CD14-positive monocyte (primary cell): ENCODE data around the gene RLF. TPM values are rescaled to one million over a fixed set of nuclear protein-coding genes. Genes with fewer than 3 reads are reported as not detected.

ENCODE experiments used
- DNase-seq, 3 donors: peaks; one replicate each; pipeline ENCODE4 v3.0.0-alpha.2; 2011 to 2022
- H2AFZ ChIP-seq: 2 replicates; pipeline ENCODE4 v1.6.0; 2012; ENCODE audit warnings: mild to moderate bottlenecking, low read depth, low read length, inconsistent platforms; ENCODE audit not compliant: insufficient read depth, poor library complexity, severe bottlenecking
- H3K27ac ChIP-seq, 2 donors: 1 replicate in 1 of 2; 2 replicates in 1 of 2; pipeline ENCODE4 v1.5.1; 2012 to 2013; ENCODE audit warnings: low read length in 2 of 2, control low read depth in 1 of 2, inconsistent platforms in 1 of 2, low read depth in 1 of 2, mild to moderate bottlenecking in 1 of 2
- H3K27me3 ChIP-seq, 2 donors: one replicate each; pipeline versions ENCODE4 v1.6.0 to v1.6.1; 2011 to 2013; ENCODE audit warnings: low read length in 2 of 2; ENCODE audit not compliant: control insufficient read depth in 2 of 2, insufficient read depth in 2 of 2
- H3K36me3 ChIP-seq, 2 donors: replicated peaks in 1 of 2; 1 replicate in 1 of 2; 2 replicates in 1 of 2; pipeline versions ENCODE4 v1.5.1 to v1.6.1; 2012 to 2013; ENCODE audit warnings: low read length in 2 of 2, control low read depth in 1 of 2, inconsistent platforms in 1 of 2, mild to moderate bottlenecking in 1 of 2; ENCODE audit not compliant: insufficient read depth in 2 of 2, control insufficient read depth in 1 of 2
- H3K4me1 ChIP-seq, 2 donors: 1 replicate in 1 of 2; 2 replicates in 1 of 2; pipeline versions ENCODE4 v1.5.1 to v1.6.1; 2012 to 2013; ENCODE audit warnings: low read length in 2 of 2, control low read depth in 1 of 2, inconsistent platforms in 1 of 2, mild to moderate bottlenecking in 1 of 2, moderate library complexity in 1 of 2; ENCODE audit not compliant: insufficient read depth in 2 of 2, control insufficient read depth in 1 of 2
- H3K4me2 ChIP-seq: replicated peaks from 2 replicates; pipeline ENCODE3; 2012; ENCODE audit warnings: low read length, moderate library complexity, mild to moderate bottlenecking; ENCODE audit not compliant: poor library complexity, severe bottlenecking; ENCODE audit errors: extremely low read depth
- H3K4me3 ChIP-seq, 3 experiments: fragments of 200-600 bp in 1 of 3; sonication (generic) in 1 of 3; replicated peaks in 1 of 3; 1 replicate in 2 of 3; 2 replicates in 1 of 3; pipeline ENCODE4 v1.5.1; 2011 to 2013; ENCODE audit warnings: low read length in 3 of 3, mild to moderate bottlenecking in 3 of 3, control low read depth in 2 of 3, low read depth in 2 of 3, inconsistent platforms in 1 of 3, moderate library complexity in 1 of 3
- H3K79me2 ChIP-seq: 2 replicates; pipeline ENCODE4 v1.6.0; 2012; ENCODE audit warnings: mild to moderate bottlenecking, control low read depth, inconsistent platforms, low read length, moderate library complexity; ENCODE audit not compliant: insufficient read depth
- H3K9ac ChIP-seq: 2 replicates; pipeline ENCODE4 v1.6.0; 2017; ENCODE audit warnings: low read length, mild to moderate bottlenecking; ENCODE audit not compliant: insufficient read depth, poor library complexity, severe bottlenecking
- H3K9me3 ChIP-seq, 2 donors: replicated peaks in 1 of 2; 1 replicate in 1 of 2; 2 replicates in 1 of 2; pipeline versions ENCODE4 v1.5.1 to v1.6.1; 2012 to 2013; ENCODE audit warnings: low read length in 2 of 2, control low read depth in 1 of 2; ENCODE audit not compliant: control insufficient read depth in 1 of 2, insufficient read depth in 1 of 2
- H4K20me1 ChIP-seq: 2 replicates; pipeline ENCODE4 v1.6.0; 2012; ENCODE audit warnings: mild to moderate bottlenecking, low read length, control low read depth, moderate library complexity; ENCODE audit not compliant: insufficient read depth
- H3K27ac Mint-ChIP-seq, 7 donors: one replicate each; pipeline ENCODE4 v1.8.0; 2020; ENCODE audit warnings: mild to moderate bottlenecking in 7 of 7, mixed read lengths in 7 of 7, moderate library complexity in 6 of 7, inconsistent platforms in 2 of 7
- H3K27me3 Mint-ChIP-seq, 3 donors: one replicate each; pipeline ENCODE4 v1.8.0; 2021 to 2022; ENCODE audit warnings: low read depth in 3 of 3, mild to moderate bottlenecking in 3 of 3, mixed read lengths in 3 of 3, moderate library complexity in 3 of 3, inconsistent platforms in 1 of 3
- H3K36me3 Mint-ChIP-seq, 2 donors: one replicate each; pipeline ENCODE4 v1.8.0; 2020; ENCODE audit warnings: mixed read lengths in 2 of 2, inconsistent platforms in 1 of 2, mild to moderate bottlenecking in 1 of 2
- H3K4me1 Mint-ChIP-seq: one replicate; pipeline ENCODE4 v1.8.0; 2020; ENCODE audit warnings: mild to moderate bottlenecking, mixed read lengths
- H3K4me3 Mint-ChIP-seq, 2 donors: one replicate each; pipeline ENCODE4 v1.8.0; 2020; ENCODE audit warnings: mild to moderate bottlenecking in 2 of 2, mixed read lengths in 2 of 2, moderate library complexity in 1 of 2
- H3K9me3 Mint-ChIP-seq, 7 donors: one replicate each; pipeline ENCODE4 v1.8.0; 2020 to 2022; ENCODE audit warnings: mixed read lengths in 7 of 7, mild to moderate bottlenecking in 6 of 7, moderate library complexity in 6 of 7, inconsistent platforms in 2 of 7
- WGBS: methylation state at CpG from one replicate; pipeline ENCODE4 v1.1.5; 2013; ENCODE audit warnings: missing lambda C conversion rate; ENCODE audit not compliant: insufficient coverage; 5-methylcytosine and 5-hydroxymethylcytosine counted together
- intact Hi-C, 2 donors: fragments of 100-400 bp; cut with micrococcal nuclease; formaldehyde crosslinking; loops; one replicate each; pipeline versions ENCODE4 v1.15.0 to v1.15.1; 2023
- polyA plus RNA-seq, 3 donors: library from polyadenylated mRNA; depleted of rRNA in 1 of 3; unstranded in 2 of 3; stranded (reverse) in 1 of 3; fragments of 300-500 nt in 2 of 3; fragments of >200 nt in 1 of 3; fragmentation: Illumina TruSeq in 2 of 3; gene quantifications; 1 replicate in 2 of 3; 2 replicates in 1 of 3; pipeline ENCODE4 v1.2.3, GENCODE V29; 2012 to 2021
- TF ChIP-seq, protein P1 (sequence below): fragments of 200-600 bp; IDR thresholded peaks from one replicate; pipeline ENCODE4 v1.8.0; 2022; ENCODE audit warnings: antibody characterized with exemption, mild to moderate bottlenecking

The RLF gene
- polyA plus RNA-seq, 3 donors = 3.0 to 9.2 (median 6.2) TPM

- no peak overlapping the region for H3K4me3 ChIP-seq
- Mint-ChIP-seq H3K4me3 (no peak overlapping the region), H3K27me3 (peaks cover 2 to 11% (median 3%) of the 10 kb centered on the region in 3 donors), H3K27ac (no peak overlapping the region), H3K9me3 (peaks cover 20 to 41% (median 26%) of the 10 kb centered on the region in 7 donors), H3K4me1 (no peaks in the 10 kb centered on the region), H3K36me3 (peaks cover 0 to 5% of the 10 kb centered on the region in 2 donors)
- no peak overlapping the region for H3K27ac ChIP-seq
- no peaks in the 10 kb centered on the region for H3K36me3 ChIP-seq
- TF ChIP-seq, protein P1, sequence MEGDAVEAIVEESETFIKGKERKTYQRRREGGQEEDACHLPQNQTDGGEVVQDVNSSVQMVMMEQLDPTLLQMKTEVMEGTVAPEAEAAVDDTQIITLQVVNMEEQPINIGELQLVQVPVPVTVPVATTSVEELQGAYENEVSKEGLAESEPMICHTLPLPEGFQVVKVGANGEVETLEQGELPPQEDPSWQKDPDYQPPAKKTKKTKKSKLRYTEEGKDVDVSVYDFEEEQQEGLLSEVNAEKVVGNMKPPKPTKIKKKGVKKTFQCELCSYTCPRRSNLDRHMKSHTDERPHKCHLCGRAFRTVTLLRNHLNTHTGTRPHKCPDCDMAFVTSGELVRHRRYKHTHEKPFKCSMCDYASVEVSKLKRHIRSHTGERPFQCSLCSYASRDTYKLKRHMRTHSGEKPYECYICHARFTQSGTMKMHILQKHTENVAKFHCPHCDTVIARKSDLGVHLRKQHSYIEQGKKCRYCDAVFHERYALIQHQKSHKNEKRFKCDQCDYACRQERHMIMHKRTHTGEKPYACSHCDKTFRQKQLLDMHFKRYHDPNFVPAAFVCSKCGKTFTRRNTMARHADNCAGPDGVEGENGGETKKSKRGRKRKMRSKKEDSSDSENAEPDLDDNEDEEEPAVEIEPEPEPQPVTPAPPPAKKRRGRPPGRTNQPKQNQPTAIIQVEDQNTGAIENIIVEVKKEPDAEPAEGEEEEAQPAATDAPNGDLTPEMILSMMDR = no peak
- H3K79me2 ChIP-seq = no peaks in the 10 kb centered on the region
- WGBS = 100% methylated on average over 2 of the region's 3 CpGs
- no peak overlapping the region for H2AFZ ChIP-seq
- DNase-seq = no peak
- H3K9ac ChIP-seq = no peak overlapping the region
- H3K27me3 ChIP-seq = no peaks in the 10 kb centered on the region
- no peaks in the 10 kb centered on the region for H3K4me1 ChIP-seq
- intact Hi-C loops = no loop called here
- no peak overlapping the region for H3K4me2 ChIP-seq
- H3K9me3 ChIP-seq = peaks cover 18 to 19% of the 10 kb centered on the region in 2 donors
- H4K20me1 ChIP-seq = no peaks in the 10 kb centered on the region
Measured at GRCh38 chr1:40114400-40114799, 46.8 kb upstream of the RLF start.

GRCh38 chr1:40120128-40120527 lies 41.1 kb upstream of the RLF start:
- Histone ChIP-seq H3K9me3 (no peaks in the 10 kb centered on the region), H3K36me3 (no peaks in the 10 kb centered on the region), H2AFZ (no peak overlapping the region), H3K4me3 (no peak overlapping the region), H3K27me3 (no peaks in the 10 kb centered on the region), H4K20me1 (no peaks in the 10 kb centered on the region), H3K9ac (no peak overlapping the region), H3K4me2 (no peak overlapping the region), H3K4me1 (no peaks in the 10 kb centered on the region), H3K27ac (no peak overlapping the region), H3K79me2 (no peaks in the 10 kb centered on the region)
- 96% methylated on average over 6 of the region's 7 CpGs for WGBS
- H3K27me3 Mint-ChIP-seq = peaks cover 2 to 7% (median 3%) of the 10 kb centered on the region in 3 donors
- peaks cover 0 to 3% (median 0%) of the 10 kb centered on the region in 7 donors for H3K9me3 Mint-ChIP-seq
- no peak overlapping the region for H3K27ac Mint-ChIP-seq
- DNase-seq = no peak
- no peak overlapping the region for H3K4me3 Mint-ChIP-seq
- no peaks in the 10 kb centered on the region for H3K36me3 Mint-ChIP-seq
- no peaks in the 10 kb centered on the region for H3K4me1 Mint-ChIP-seq
- TF ChIP-seq, protein P1 = no peak
- intact Hi-C loops = no loop called here
